Astrocyte of the cerebellum (primary cell): ENCODE measurements around the gene MIAT.

Source experiments
- DNase-seq: peaks from one replicate; pipeline ENCODE4 v3.0.0-alpha.2; 2011; ENCODE audit warnings: low read depth
- H3K4me3 ChIP-seq: 2 replicates; pipeline ENCODE4 v1.5.1; 2011; ENCODE audit warnings: mild to moderate bottlenecking, low read depth, low read length, moderate library complexity
- CTCF ChIP-seq: IDR thresholded peaks from 2 replicates; pipeline ENCODE4 v1.5.1; 2012; ENCODE audit warnings: low read length, low read depth, moderate library complexity, mild to moderate bottlenecking; ENCODE audit errors: missing control alignments
- in situ Hi-C: cut with HindIII; loops from 2 replicates; pipeline ENCODE4 v1.10.0; 2017; ENCODE audit warnings: low sequenced_read_pairs

Gene MIAT

GRCh38 chr22:26614322-26614721 lies 43.1 kb upstream of the MIAT start:
- in situ Hi-C loops = no loop called here
- DNase-seq = no peak
- no peak overlapping the region for H3K4me3 ChIP-seq
- TF ChIP-seq CTCF = no peak

GRCh38 chr22:26615149-26615548 lies 42.2 kb upstream of the MIAT start:
- no peak overlapping the region for H3K4me3 ChIP-seq
- DNase-seq = no peak
- in situ Hi-C loops = no loop called here
- no peak for TF ChIP-seq CTCF

GRCh38 chr22:26615830-26616435 lies 41.5 kb upstream of the MIAT start:
- in situ Hi-C loops = no loop called here
- no peak for TF ChIP-seq CTCF
- DNase-seq = no peak
- no peak overlapping the region for H3K4me3 ChIP-seq

- H3K4me3 ChIP-seq = no peak overlapping the region
- no peak for DNase-seq
- TF ChIP-seq CTCF = no peak
- in situ Hi-C loops = no loop called here
Observed at GRCh38 chr22:26616650-26617049, 40.7 kb upstream of the MIAT start.

GRCh38 chr22:26617271-26618199 lies 39.9 kb upstream of the MIAT start, which contains the start of gene CRYBB1:
Gene CRYBB1, minus strand, starts transcription at chr22:26618027. Its CDS starts 1,708 bp downstream, at chr22:26616319.
- in situ Hi-C loops = no loop called here
- DNase-seq = no peak
- no peak within 1 kb of the TSS for H3K4me3 ChIP-seq
- TF ChIP-seq CTCF = no peak

GRCh38 chr22:26618455-26618854 lies 38.9 kb upstream of the MIAT start:
- no peak overlapping the region for H3K4me3 ChIP-seq
- TF ChIP-seq CTCF = no peak
- no peak for DNase-seq
- in situ Hi-C loops = no loop called here
